Gastroesophageal sphincter (tissue), 4 donors: ENCODE measurements around the gene ATP8B3. TPM values are rescaled to one million over a fixed set of nuclear protein-coding genes. Genes with fewer than 3 reads are reported as not detected.

Experiments
- ATAC-seq: fragments of 150-250 bp; one replicate; pipeline ENCODE4 v1.9.1; 2016; ENCODE audit warnings: mild to moderate bottlenecking, moderate library complexity
- H3K27ac ChIP-seq, 4 donors: fragments of 200-600 bp; sonication (generic) in 3 of 4; 1 replicate in 3 of 4; 2 replicates in 1 of 4; pipeline ENCODE4 v1.5.1; 2016 to 2019
- H3K27me3 ChIP-seq: fragments of 200-600 bp; sonication (generic); one replicate; pipeline ENCODE4 v1.5.1; 2019
- H3K36me3 ChIP-seq, 2 donors: fragments of 200-600 bp; sonication (generic); one replicate each; pipeline ENCODE4 v1.5.1; 2019; ENCODE audit warnings: control low read depth in 1 of 2
- H3K4me1 ChIP-seq, 3 donors: fragments of 200-600 bp; sonication (generic); 1 replicate in 2 of 3; 2 replicates in 1 of 3; pipeline ENCODE4 v1.5.1; 2016 to 2019; ENCODE audit warnings: control low read depth in 2 of 3
- H3K4me3 ChIP-seq, 2 donors: fragments of 200-600 bp; sonication (generic); one replicate each; pipeline ENCODE4 v1.5.1; 2019; ENCODE audit warnings: mild to moderate bottlenecking in 1 of 2, moderate library complexity in 1 of 2
- H3K9me3 ChIP-seq, 3 donors: fragments of 200-600 bp; sonication (generic); one replicate each; pipeline ENCODE4 v1.5.1; 2017 to 2019; ENCODE audit warnings: control low read depth in 2 of 3
- CTCF ChIP-seq, 4 experiments: fragments of 200-600 bp in 2 of 4; fragments of 450-650 bp in 2 of 4; sonication (generic) in 1 of 4; IDR thresholded peaks; one replicate each; pipeline ENCODE4 v1.5.1; 2017 to 2019; ENCODE audit warnings: antibody characterized with exemption in 4 of 4, mild to moderate bottlenecking in 2 of 4, moderate library complexity in 2 of 4
- EP300 ChIP-seq: sonication (generic); formaldehyde crosslinking; IDR thresholded peaks from one replicate; pipeline ENCODE4 v1.6.1; 2017; ENCODE audit warnings: antibody characterized with exemption, mild to moderate bottlenecking
- POLR2A ChIP-seq, 2 donors: fragments of 450-650 bp; IDR thresholded peaks; one replicate each; pipeline ENCODE4 v1.6.1; 2017; ENCODE audit warnings: antibody characterized with exemption in 2 of 2, mild to moderate bottlenecking in 2 of 2, moderate library complexity in 1 of 2
- POLR2AphosphoS5 ChIP-seq: sonication (generic); formaldehyde crosslinking; IDR thresholded peaks from one replicate; pipeline ENCODE4 v1.6.1; 2017; ENCODE audit warnings: antibody characterized with exemption
- WGBS, 2 donors: methylation state at CpG; one replicate each; pipeline ENCODE4 v1.1.5; 2018; ENCODE audit warnings: low coverage in 1 of 2; 5-methylcytosine and 5-hydroxymethylcytosine counted together
- total RNA-seq, 4 donors: library from RNA; depleted of rRNA; stranded (reverse); fragments of >200 nt; gene quantifications; one replicate each; pipeline ENCODE4 v1.1.0, GENCODE V29; 2016

Gene ATP8B3
- total RNA-seq, 4 donors from 2014 or later = 0.27 to 1.4 (median 0.48) TPM

- Histone ChIP-seq H3K27ac (no peak overlapping the region), H3K4me3 (no peak overlapping the region)
- 68 to 75% methylated on average over 4 to 15 of the region's 52 CpGs for WGBS, 2 donors
Observed at GRCh38 chr19:1796395-1797142, 15.5 kb downstream of the ATP8B3 start.

GRCh38 chr19:1794424-1795172 lies 17.5 kb downstream of the ATP8B3 start:
- 58 to 67% methylated on average over 3 to 9 of the region's 20 CpGs for WGBS, 2 donors
- TF ChIP-seq POLR2AphosphoS5 (no peak), EP300 (no peak), CTCF (IDR thresholded peaks at IDR 0.05) (no peak), POLR2A (IDR thresholded peaks at IDR 0.05) (no peak)
- H3K9me3 ChIP-seq = peaks cover 0 to 4% (median 0%) of the 10 kb centered on the region in 3 donors
- H3K27ac ChIP-seq = no peak overlapping the region
- H3K27me3 ChIP-seq = peaks cover 67% of the 10 kb centered on the region
- no peak overlapping the region for H3K4me3 ChIP-seq
- ATAC-seq = no peak
- H3K4me1 ChIP-seq = peaks cover 0 to 11% (median 0%) of the 10 kb centered on the region in 3 donors
- no peaks in the 10 kb centered on the region for H3K36me3 ChIP-seq

More at GRCh38 chr19:1796395-1797142, 15.5 kb downstream of the ATP8B3 start:
- TF ChIP-seq CTCF (IDR thresholded peaks at IDR 0.05) (no peak), POLR2AphosphoS5 (no peak), EP300 (no peak), POLR2A (IDR thresholded peaks at IDR 0.05) (no peak)
- no peaks in the 10 kb centered on the region for H3K9me3 ChIP-seq
- no peaks in the 10 kb centered on the region for H3K36me3 ChIP-seq
- H3K4me1 ChIP-seq = peaks cover 0 to 8% (median 0%) of the 10 kb centered on the region in 3 donors
- no peak for ATAC-seq
- peaks cover 50% of the 10 kb centered on the region for H3K27me3 ChIP-seq

DNA sequence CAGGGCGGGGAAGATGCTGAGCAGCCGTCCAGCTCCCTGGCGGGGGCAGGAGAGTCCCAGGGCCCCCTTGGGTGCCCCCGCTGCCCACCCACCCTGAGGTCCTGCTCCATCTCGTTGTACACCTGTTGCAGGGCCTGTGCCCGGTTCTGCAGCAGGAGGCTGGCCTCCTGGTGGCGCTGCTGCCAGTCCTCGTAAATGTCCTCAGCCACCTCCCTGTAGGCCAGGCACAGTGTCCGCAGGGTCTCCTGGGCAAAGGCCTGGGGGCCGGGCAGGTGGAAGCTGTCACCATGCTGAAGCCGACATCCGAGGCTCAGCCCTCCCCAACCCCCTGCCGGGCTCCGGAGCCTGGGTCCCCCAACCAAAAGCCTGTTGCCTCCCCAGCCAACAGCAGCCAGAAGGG lies 20.2 kb downstream of the ATP8B3 start:
- H3K4me1 ChIP-seq = peaks cover 0 to 21% (median 2%) of the 10 kb centered on the region in 3 donors
- H3K4me3 ChIP-seq = no peak overlapping the region
- peaks cover 0 to 4% (median 0%) of the 10 kb centered on the region in 3 donors for H3K9me3 ChIP-seq
- no peak for ATAC-seq
- H3K36me3 ChIP-seq = no peaks in the 10 kb centered on the region
- peaks cover 85% of the 10 kb centered on the region for H3K27me3 ChIP-seq
- no peak overlapping the region for H3K27ac ChIP-seq
- WGBS, 2 donors = no CpG with 5 or more reads among the region's 14 CpGs
- no peak for TF ChIP-seq CTCF (IDR thresholded peaks at IDR 0.05)

DNA sequence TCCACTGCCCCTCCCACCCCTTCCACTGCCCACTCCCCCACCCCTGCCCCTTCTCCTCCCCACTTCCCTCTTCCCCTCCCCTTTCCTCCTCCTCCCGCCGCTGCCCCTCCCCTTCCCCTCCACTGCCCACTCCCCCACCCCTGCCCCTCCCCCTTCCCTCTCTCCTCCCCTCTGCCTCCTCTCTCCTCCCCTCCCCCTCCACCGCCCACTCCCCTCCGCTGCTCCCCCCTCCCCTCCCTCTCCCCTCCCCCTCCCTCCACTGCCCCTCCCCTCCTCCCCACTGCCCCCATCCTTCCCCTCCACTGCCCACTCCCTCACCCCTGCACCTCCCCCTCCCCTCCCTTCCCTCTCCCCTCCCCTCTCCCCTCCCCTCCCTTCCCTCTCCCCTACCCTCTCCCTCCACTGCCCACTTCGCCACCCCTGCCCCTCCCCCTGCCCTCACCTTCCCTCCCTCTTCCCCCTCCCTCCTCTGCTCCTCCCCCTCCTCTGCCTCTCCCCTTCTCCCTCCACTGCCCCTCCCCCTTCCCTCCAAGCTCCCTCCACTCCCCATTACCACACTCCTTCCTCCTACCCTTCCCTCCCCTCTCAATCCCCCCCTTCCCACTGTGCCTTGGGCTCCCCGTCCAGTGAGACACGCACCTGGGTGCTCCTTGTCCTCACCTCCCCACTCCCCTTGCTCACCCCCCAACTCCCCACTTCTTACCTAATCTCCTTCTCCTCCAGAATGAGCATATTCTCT lies 21.9 kb downstream of the ATP8B3 start:
- peak overlapping the region in 1 of 2 donors; percentile 22 for H3K4me3 ChIP-seq

More for the DNA sequence above, 21.9 kb downstream of the ATP8B3 start:
- H3K9me3 ChIP-seq = peaks cover 0 to 4% (median 0%) of the 10 kb centered on the region in 3 donors
- 0% methylated on average over 2 of the region's 7 CpGs; no CpG with 5 or more reads in 1 of the 2 donors for WGBS, 2 donors
- peaks cover 0 to 14% (median 2%) of the 10 kb centered on the region in 3 donors for H3K4me1 ChIP-seq
- H3K36me3 ChIP-seq = no peaks in the 10 kb centered on the region
- no peak for ATAC-seq
- H3K27ac ChIP-seq = no peak overlapping the region
- TF ChIP-seq POLR2AphosphoS5 = no peak
- TF ChIP-seq POLR2A (IDR thresholded peaks at IDR 0.05) = no peak
- no peak for TF ChIP-seq CTCF (IDR thresholded peaks at IDR 0.05)
- no peak for TF ChIP-seq EP300
- peaks cover 87% of the 10 kb centered on the region for H3K27me3 ChIP-seq
